ENCODE data around the gene ADAMTSL3.

Gene ADAMTSL3

GRCh38 chr15:83767741-83768140 is 113.8 kb downstream of the ADAMTSL3 start:
- Histone ChIP-seq H3K4me1 (no peaks in the 10 kb centered on the region), H3K27ac (no peak overlapping the region), H3K4me2 (ENCODE audit: low read length) (no peak overlapping the region), H3K9ac (no peak overlapping the region), H3K79me2 (no peaks in the 10 kb centered on the region), H3K27me3 (ENCODE audit: control insufficient read depth, insufficient read depth, low read length) (no peaks in the 10 kb centered on the region), H3K36me3 (ENCODE audit: control insufficient read depth, insufficient read depth, low read length) (no peaks in the 10 kb centered on the region), H3K9me3 (ENCODE audit: control insufficient read depth, low read length) (no peaks in the 10 kb centered on the region), H3K4me3 (ENCODE audit: low read depth, low read length) (no peak overlapping the region), H2AFZ (no peak overlapping the region)
- no peak for TF ChIP-seq CTCF (IDR thresholded peaks at IDR 0.05)

GRCh38 chr15:83769411-83769999 is 115.6 kb downstream of the ADAMTSL3 start:
- Histone ChIP-seq H3K79me2 (no peaks in the 10 kb centered on the region), H3K4me1 (no peaks in the 10 kb centered on the region), H3K27me3 (ENCODE audit: control insufficient read depth, insufficient read depth, low read length) (no peaks in the 10 kb centered on the region), H2AFZ (no peak overlapping the region), H3K36me3 (ENCODE audit: control insufficient read depth, insufficient read depth, low read length) (no peaks in the 10 kb centered on the region), H3K4me3 (ENCODE audit: low read depth, low read length) (no peak overlapping the region), H3K9me3 (ENCODE audit: control insufficient read depth, low read length) (no peaks in the 10 kb centered on the region), H3K27ac (no peak overlapping the region), H3K9ac (no peak overlapping the region), H3K4me2 (ENCODE audit: low read length) (no peak overlapping the region)
- TF ChIP-seq CTCF (IDR thresholded peaks at IDR 0.05): no peak

- no peaks in the 10 kb centered on the region for H3K9me3 ChIP-seq (ENCODE audit: control insufficient read depth, low read length)
- H3K9ac ChIP-seq: no peak overlapping the region
- no peak overlapping the region for H3K27ac ChIP-seq
- no peaks in the 10 kb centered on the region for H3K27me3 ChIP-seq (ENCODE audit: control insufficient read depth, insufficient read depth, low read length)
- no peak overlapping the region for H3K4me2 ChIP-seq (ENCODE audit: low read length)
- no peaks in the 10 kb centered on the region for H3K36me3 ChIP-seq (ENCODE audit: control insufficient read depth, insufficient read depth, low read length)
- H2AFZ ChIP-seq: no peak overlapping the region
- TF ChIP-seq CTCF (IDR thresholded peaks at IDR 0.05): no peak
- no peaks in the 10 kb centered on the region for H3K79me2 ChIP-seq
- H3K4me1 ChIP-seq: no peaks in the 10 kb centered on the region
- no peak overlapping the region for H3K4me3 ChIP-seq (ENCODE audit: low read depth, low read length)
These were observed 121.8 kb downstream of the ADAMTSL3 start for GRCh38 chr15:83775738-83776137.

GRCh38 chr15:83776986-83777385 is 123.1 kb downstream of the ADAMTSL3 start:
- H3K4me1 ChIP-seq: no peaks in the 10 kb centered on the region
- no peaks in the 10 kb centered on the region for H3K27me3 ChIP-seq (ENCODE audit: control insufficient read depth, insufficient read depth, low read length)
- H2AFZ ChIP-seq: no peak overlapping the region
- H3K9me3 ChIP-seq (ENCODE audit: control insufficient read depth, low read length): no peaks in the 10 kb centered on the region
- no peaks in the 10 kb centered on the region for H3K79me2 ChIP-seq
- H3K27ac ChIP-seq: no peak overlapping the region
- no peak overlapping the region for H3K4me3 ChIP-seq (ENCODE audit: low read depth, low read length)
- H3K4me2 ChIP-seq (ENCODE audit: low read length): no peak overlapping the region
- no peaks in the 10 kb centered on the region for H3K36me3 ChIP-seq (ENCODE audit: control insufficient read depth, insufficient read depth, low read length)
- TF ChIP-seq CTCF (IDR thresholded peaks at IDR 0.05): no peak
- no peak overlapping the region for H3K9ac ChIP-seq

GRCh38 chr15:83783227-83783626 is 129.3 kb downstream of the ADAMTSL3 start:
- Histone ChIP-seq H3K4me3 (ENCODE audit: low read depth, low read length) (no peak overlapping the region), H3K27me3 (ENCODE audit: control insufficient read depth, insufficient read depth, low read length) (no peaks in the 10 kb centered on the region), H3K9ac (no peak overlapping the region), H3K4me1 (no peaks in the 10 kb centered on the region), H3K9me3 (ENCODE audit: control insufficient read depth, low read length) (no peaks in the 10 kb centered on the region), H2AFZ (no peak overlapping the region), H3K27ac (no peak overlapping the region), H3K79me2 (no peaks in the 10 kb centered on the region), H3K4me2 (ENCODE audit: low read length) (no peak overlapping the region), H3K36me3 (ENCODE audit: control insufficient read depth, insufficient read depth, low read length) (no peaks in the 10 kb centered on the region)
- TF ChIP-seq CTCF (IDR thresholded peaks at IDR 0.05): no peak
